ENCODE measurements around the gene ABCA6.
"Not testable (repeated sequence)": the region's sequence is repeated elsewhere in the genome, so short reads cannot be mapped to it uniquely, and the experiment has no call there.

The ABCA6 gene

GRCh38 chr17:69078864-69079263, 62.8 kb downstream of the ABCA6 start:
- no peak for FAIRE-seq
- DNase-seq (ENCODE audit: extremely low spot score, insufficient read length, low read depth): no peak

GRCh38 chr17:69075823-69076222, 65.9 kb downstream of the ABCA6 start:
- DNase-seq (ENCODE audit: extremely low spot score, insufficient read length, low read depth) (no peak), FAIRE-seq (no peak)

GRCh38 chr17:69073392-69073791, 68.3 kb downstream of the ABCA6 start:
- not testable (repeated sequence) for FAIRE-seq; DNase-seq (ENCODE audit: extremely low spot score, insufficient read length, low read depth)

- FAIRE-seq; DNase-seq (ENCODE audit: extremely low spot score, insufficient read length, low read depth): not testable (repeated sequence)
Observed at GRCh38 chr17:69072803-69073256, 68.9 kb downstream of the ABCA6 start.

GRCh38 chr17:69071233-69071586, 70.5 kb downstream of the ABCA6 start:
- FAIRE-seq; DNase-seq (ENCODE audit: extremely low spot score, insufficient read length, low read depth): not testable (repeated sequence)

GRCh38 chr17:69070378-69071232, 71.1 kb downstream of the ABCA6 start:
- not testable (repeated sequence) for DNase-seq (ENCODE audit: extremely low spot score, insufficient read length, low read depth); FAIRE-seq

- no peak for FAIRE-seq
- DNase-seq (ENCODE audit: extremely low spot score, insufficient read length, low read depth): no peak
Observed at GRCh38 chr17:69069226-69069750, 72.4 kb downstream of the ABCA6 start.

- no peak for DNase-seq (ENCODE audit: extremely low spot score, insufficient read length, low read depth)
Observed at GRCh38 chr17:69067274-69068047, 74.2 kb downstream of the ABCA6 start.

GRCh38 chr17:69066482-69066881, 75.2 kb downstream of the ABCA6 start:
- DNase-seq (ENCODE audit: extremely low spot score, insufficient read length, low read depth) (no peak), FAIRE-seq (no peak)

More at GRCh38 chr17:69067274-69068047, 74.2 kb downstream of the ABCA6 start:
- no peak for FAIRE-seq

GRCh38 chr17:69065113-69065512, 76.6 kb downstream of the ABCA6 start:
- DNase-seq (ENCODE audit: extremely low spot score, insufficient read length, low read depth) (no peak), FAIRE-seq (no peak)

- DNase-seq (ENCODE audit: extremely low spot score, insufficient read length, low read depth) (no peak), FAIRE-seq (no peak)
Observed at GRCh38 chr17:69064476-69064875, 77.2 kb downstream of the ABCA6 start.

GRCh38 chr17:69064001-69064400, 77.7 kb downstream of the ABCA6 start:
- FAIRE-seq (no peak), DNase-seq (ENCODE audit: extremely low spot score, insufficient read length, low read depth) (no peak)

- FAIRE-seq (no peak), DNase-seq (ENCODE audit: extremely low spot score, insufficient read length, low read depth) (no peak)
Observed at GRCh38 chr17:69062860-69063581, 78.7 kb downstream of the ABCA6 start.

- FAIRE-seq (no peak), DNase-seq (ENCODE audit: extremely low spot score, insufficient read length, low read depth) (no peak)
Observed at GRCh38 chr17:69061721-69062556, 79.8 kb downstream of the ABCA6 start.

GRCh38 chr17:69060822-69061221, 80.9 kb downstream of the ABCA6 start, which contains the start of gene ABCA9:
TSS of gene ABCA9 (minus strand) at chr17:69060927. CDS start at chr17:69051126, 9,801 bp downstream.
- no peak for FAIRE-seq
- DNase-seq (ENCODE audit: extremely low spot score, insufficient read length, low read depth): no peak

- DNase-seq (ENCODE audit: extremely low spot score, insufficient read length, low read depth) (no peak), FAIRE-seq (no peak)
Observed at GRCh38 chr17:69059458-69060175, 82.1 kb downstream of the ABCA6 start.

GRCh38 chr17:69058165-69058564, 83.5 kb downstream of the ABCA6 start:
- DNase-seq (ENCODE audit: extremely low spot score, insufficient read length, low read depth): no peak
- no peak for FAIRE-seq

- DNase-seq (ENCODE audit: extremely low spot score, insufficient read length, low read depth) (no peak), FAIRE-seq (no peak)
Observed at GRCh38 chr17:69057280-69057679, 84.4 kb downstream of the ABCA6 start.
